ENCODE results near the gene SYT1. TPM values are rescaled to one million over a fixed set of nuclear protein-coding genes. Genes with fewer than 3 reads are reported as not detected.

SYT1 gene
- polyA plus RNA-seq, 3 donors = 0.72 TPM; not detected in 2

DNA sequence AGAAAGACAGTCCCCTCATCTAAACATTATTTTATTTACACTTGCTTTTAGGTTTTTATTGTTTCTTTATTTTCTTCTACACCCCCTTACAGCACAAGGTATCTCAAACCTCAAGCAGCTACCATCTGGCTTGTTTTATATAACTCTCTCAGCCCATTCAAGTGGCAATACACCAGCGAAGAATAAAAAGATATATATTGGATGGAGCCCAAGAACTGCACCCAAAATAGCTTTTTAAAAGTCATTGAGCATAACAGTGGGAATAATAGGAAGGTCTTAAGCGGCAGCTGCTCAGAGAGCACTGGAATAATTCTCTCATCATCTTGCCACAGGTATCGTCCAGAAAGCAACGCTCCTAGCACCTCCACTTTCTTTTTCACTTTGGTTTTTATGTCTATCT is 322.5 kb downstream of the SYT1 start:
- peaks cover 0 to 8% of the 10 kb centered on the region in 2 donors for H3K4me1 ChIP-seq (ENCODE audit: control insufficient read depth in 1 of 2, insufficient read depth in 2 of 2, low read length in 2 of 2)
- Mint-ChIP-seq H3K27me3 (ENCODE audit: low read depth in 3 of 3) (no peaks in the 10 kb centered on the region), H3K9me3 (no peaks in the 10 kb centered on the region), H3K27ac (no peak overlapping the region), H3K4me3 (no peak overlapping the region), H3K4me1 (no peaks in the 10 kb centered on the region), H3K36me3 (no peaks in the 10 kb centered on the region)
- TF ChIP-seq, protein P1, sequence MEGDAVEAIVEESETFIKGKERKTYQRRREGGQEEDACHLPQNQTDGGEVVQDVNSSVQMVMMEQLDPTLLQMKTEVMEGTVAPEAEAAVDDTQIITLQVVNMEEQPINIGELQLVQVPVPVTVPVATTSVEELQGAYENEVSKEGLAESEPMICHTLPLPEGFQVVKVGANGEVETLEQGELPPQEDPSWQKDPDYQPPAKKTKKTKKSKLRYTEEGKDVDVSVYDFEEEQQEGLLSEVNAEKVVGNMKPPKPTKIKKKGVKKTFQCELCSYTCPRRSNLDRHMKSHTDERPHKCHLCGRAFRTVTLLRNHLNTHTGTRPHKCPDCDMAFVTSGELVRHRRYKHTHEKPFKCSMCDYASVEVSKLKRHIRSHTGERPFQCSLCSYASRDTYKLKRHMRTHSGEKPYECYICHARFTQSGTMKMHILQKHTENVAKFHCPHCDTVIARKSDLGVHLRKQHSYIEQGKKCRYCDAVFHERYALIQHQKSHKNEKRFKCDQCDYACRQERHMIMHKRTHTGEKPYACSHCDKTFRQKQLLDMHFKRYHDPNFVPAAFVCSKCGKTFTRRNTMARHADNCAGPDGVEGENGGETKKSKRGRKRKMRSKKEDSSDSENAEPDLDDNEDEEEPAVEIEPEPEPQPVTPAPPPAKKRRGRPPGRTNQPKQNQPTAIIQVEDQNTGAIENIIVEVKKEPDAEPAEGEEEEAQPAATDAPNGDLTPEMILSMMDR (IDR thresholded peaks at IDR 0.05) = no peak
- H3K36me3 ChIP-seq (replicated peaks in 1 of 2; ENCODE audit: control insufficient read depth in 1 of 2, insufficient read depth in 2 of 2, low read length in 2 of 2) = no peaks in the 10 kb centered on the region
- intact Hi-C loops (cut with micrococcal nuclease) = no loop called here
- no peak overlapping the region for H3K4me2 ChIP-seq (replicated peaks; ENCODE audit: extremely low read depth, low read length, poor library complexity, severe bottlenecking)
- H3K27ac ChIP-seq (ENCODE audit: low read depth in 1 of 2, low read length in 2 of 2) = no peak overlapping the region
- H3K9me3 ChIP-seq (replicated peaks in 1 of 2; ENCODE audit: control insufficient read depth in 1 of 2, insufficient read depth in 1 of 2, low read length in 2 of 2) = no peaks in the 10 kb centered on the region
- H2AFZ ChIP-seq (ENCODE audit: insufficient read depth, low read depth, low read length, poor library complexity, severe bottlenecking) = no peak overlapping the region
- no peak overlapping the region for H3K4me3 ChIP-seq (replicated peaks in 1 of 3; ENCODE audit: low read depth in 2 of 3, low read length in 3 of 3)
- WGBS (ENCODE audit: insufficient coverage) = no CpG with 5 or more reads among the region's 4 CpGs
- no peak overlapping the region for H3K9ac ChIP-seq (ENCODE audit: insufficient read depth, low read length, poor library complexity, severe bottlenecking)
- no peak for DNase-seq
- H4K20me1 ChIP-seq (ENCODE audit: insufficient read depth, low read length) = no peaks in the 10 kb centered on the region
- no peaks in the 10 kb centered on the region for H3K79me2 ChIP-seq (ENCODE audit: insufficient read depth, low read length)
- H3K27me3 ChIP-seq (ENCODE audit: control insufficient read depth in 2 of 2, insufficient read depth in 2 of 2, low read length in 2 of 2) = no peaks in the 10 kb centered on the region

DNA sequence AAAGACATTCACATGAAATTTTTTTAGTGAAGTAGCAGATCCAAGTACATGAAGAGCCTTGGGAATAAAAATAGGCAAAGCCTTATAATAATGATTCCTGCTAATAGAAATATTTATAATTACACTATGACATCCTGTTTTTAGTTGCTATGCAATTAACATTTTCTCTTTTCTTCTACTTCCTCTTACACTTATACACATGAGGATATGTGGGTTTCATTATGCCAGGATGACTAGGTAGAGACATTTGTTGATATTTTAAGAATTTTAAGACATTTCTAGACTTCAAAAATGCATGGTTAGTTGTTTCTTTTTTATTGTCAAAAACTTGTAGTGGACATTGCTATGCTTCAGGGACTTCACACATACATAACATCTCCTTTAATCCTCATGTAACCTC is 326.8 kb downstream of the SYT1 start:
- Histone ChIP-seq H4K20me1 (ENCODE audit: insufficient read depth, low read length) (no peaks in the 10 kb centered on the region), H3K9me3 (replicated peaks in 1 of 2; ENCODE audit: control insufficient read depth in 1 of 2, insufficient read depth in 1 of 2, low read length in 2 of 2) (no peaks in the 10 kb centered on the region), H3K36me3 (replicated peaks in 1 of 2; ENCODE audit: control insufficient read depth in 1 of 2, insufficient read depth in 2 of 2, low read length in 2 of 2) (no peaks in the 10 kb centered on the region), H3K79me2 (ENCODE audit: insufficient read depth, low read length) (no peaks in the 10 kb centered on the region), H2AFZ (ENCODE audit: insufficient read depth, low read depth, low read length, poor library complexity, severe bottlenecking) (no peak overlapping the region), H3K4me2 (replicated peaks; ENCODE audit: extremely low read depth, low read length, poor library complexity, severe bottlenecking) (no peak overlapping the region), H3K27ac (ENCODE audit: low read depth in 1 of 2, low read length in 2 of 2) (no peak overlapping the region), H3K4me3 (replicated peaks in 1 of 3; ENCODE audit: low read depth in 2 of 3, low read length in 3 of 3) (no peak overlapping the region), H3K9ac (ENCODE audit: insufficient read depth, low read length, poor library complexity, severe bottlenecking) (no peak overlapping the region), H3K27me3 (ENCODE audit: control insufficient read depth in 2 of 2, insufficient read depth in 2 of 2, low read length in 2 of 2) (no peaks in the 10 kb centered on the region), H3K4me1 (ENCODE audit: control insufficient read depth in 1 of 2, insufficient read depth in 2 of 2, low read length in 2 of 2) (no peaks in the 10 kb centered on the region)
- DNase-seq = no peak
- Mint-ChIP-seq H3K4me3 (no peak overlapping the region), H3K9me3 (peaks cover 0 to 2% (median 1%) of the 10 kb centered on the region in 7 donors), H3K4me1 (no peaks in the 10 kb centered on the region), H3K27me3 (ENCODE audit: low read depth in 3 of 3) (no peaks in the 10 kb centered on the region), H3K27ac (no peak overlapping the region), H3K36me3 (no peaks in the 10 kb centered on the region)
- TF ChIP-seq, protein P1 (IDR thresholded peaks at IDR 0.05) = no peak
- intact Hi-C loops (cut with micrococcal nuclease) = no loop called here

All from CD14-positive monocyte (primary cell).